Astrocyte of the cerebellum (primary cell): ENCODE measurements around the gene TMEM59L.
A peak's percentile ranks its signal among the peaks of the same experiment; 100 is the strongest.

Source experiments
- DNase-seq: peaks from one replicate; pipeline ENCODE4 v3.0.0-alpha.2; 2011; ENCODE audit warnings: low read depth
- H3K4me3 ChIP-seq: 2 replicates; pipeline ENCODE4 v1.5.1; 2011; ENCODE audit warnings: mild to moderate bottlenecking, low read depth, low read length, moderate library complexity
- CTCF ChIP-seq: IDR thresholded peaks from 2 replicates; pipeline ENCODE4 v1.5.1; 2012; ENCODE audit warnings: low read length, low read depth, moderate library complexity, mild to moderate bottlenecking; ENCODE audit errors: missing control alignments
- in situ Hi-C: cut with HindIII; loops from 2 replicates; pipeline ENCODE4 v1.10.0; 2017; ENCODE audit warnings: low sequenced_read_pairs

TMEM59L gene

GRCh38 chr19:18633321-18633720 is 20.7 kb downstream of the TMEM59L start:
- no peak overlapping the region for H3K4me3 ChIP-seq
- in situ Hi-C loops: no loop called here
- no peak for DNase-seq
- TF ChIP-seq CTCF: no peak

- in situ Hi-C loops: no loop called here
- no peak for TF ChIP-seq CTCF
- no peak for DNase-seq
Measured at GRCh38 chr19:18634612-18635297, 22.1 kb downstream of the TMEM59L start.

DNA sequence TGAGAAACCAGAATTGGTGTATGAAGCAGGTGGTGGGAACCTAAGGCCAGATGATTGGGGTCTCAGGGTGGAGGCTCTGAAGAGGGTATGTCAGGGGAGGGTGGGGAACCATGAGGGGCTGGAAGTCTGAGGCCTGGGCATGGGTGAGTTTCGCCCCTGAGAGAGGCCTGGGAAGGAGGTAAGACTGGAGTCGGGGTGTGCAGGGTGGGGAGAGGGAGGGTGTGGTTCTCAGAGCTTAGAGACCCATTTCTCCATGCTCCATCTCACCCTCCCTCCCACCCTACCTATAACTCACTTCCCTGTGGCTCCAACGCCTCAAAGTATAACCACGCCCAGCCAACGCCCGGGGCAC is 23.1 kb downstream of the TMEM59L start:
- no peak overlapping the region for H3K4me3 ChIP-seq
- in situ Hi-C loops: no loop called here
- DNase-seq: no peak
- TF ChIP-seq CTCF: no peak

More at GRCh38 chr19:18634612-18635297, 22.1 kb downstream of the TMEM59L start:
- H3K4me3 ChIP-seq: no peak overlapping the region

DNA sequence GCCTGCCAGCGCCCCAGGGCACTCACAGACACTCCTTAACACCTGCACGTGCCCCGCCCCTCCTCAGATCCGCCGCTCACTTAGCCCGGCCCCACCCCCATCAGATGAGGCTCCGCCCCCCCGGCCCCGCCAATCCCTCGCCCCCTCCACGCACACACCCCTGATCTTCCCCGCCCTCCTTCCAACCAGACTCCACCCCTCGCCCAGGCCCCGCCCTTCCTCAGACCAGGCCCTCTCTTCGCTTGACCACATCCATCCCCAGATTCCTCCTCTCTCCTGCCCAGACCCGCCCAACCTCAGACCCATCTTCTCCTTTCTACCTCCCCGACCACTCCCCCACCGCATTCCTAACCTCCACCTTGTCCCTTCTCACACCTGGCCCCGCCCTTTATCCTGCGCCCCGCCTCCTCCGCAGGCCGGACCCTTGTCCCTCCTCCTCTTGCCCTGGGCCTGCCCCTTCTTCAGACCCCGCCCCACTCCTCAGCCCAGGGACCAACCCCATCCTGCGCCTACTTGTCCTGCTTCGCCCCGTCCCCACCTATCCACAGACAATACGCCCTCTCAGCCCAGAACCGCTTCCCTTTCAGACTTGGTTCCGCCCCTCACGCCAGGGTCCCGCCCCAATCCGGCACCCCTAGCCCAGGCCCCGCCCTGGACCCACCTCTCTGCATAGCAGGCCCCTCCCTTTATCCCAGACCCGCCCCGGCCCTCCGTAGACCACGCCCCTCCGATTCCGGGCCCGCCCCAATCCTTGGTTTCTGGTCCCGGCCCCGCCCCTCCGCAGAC is 23.7 kb downstream of the TMEM59L start:
- peak; percentile 86 for DNase-seq
- peak overlapping the region; percentile 82 for H3K4me3 ChIP-seq
- no peak for TF ChIP-seq CTCF
- in situ Hi-C loops: no loop called here

DNA sequence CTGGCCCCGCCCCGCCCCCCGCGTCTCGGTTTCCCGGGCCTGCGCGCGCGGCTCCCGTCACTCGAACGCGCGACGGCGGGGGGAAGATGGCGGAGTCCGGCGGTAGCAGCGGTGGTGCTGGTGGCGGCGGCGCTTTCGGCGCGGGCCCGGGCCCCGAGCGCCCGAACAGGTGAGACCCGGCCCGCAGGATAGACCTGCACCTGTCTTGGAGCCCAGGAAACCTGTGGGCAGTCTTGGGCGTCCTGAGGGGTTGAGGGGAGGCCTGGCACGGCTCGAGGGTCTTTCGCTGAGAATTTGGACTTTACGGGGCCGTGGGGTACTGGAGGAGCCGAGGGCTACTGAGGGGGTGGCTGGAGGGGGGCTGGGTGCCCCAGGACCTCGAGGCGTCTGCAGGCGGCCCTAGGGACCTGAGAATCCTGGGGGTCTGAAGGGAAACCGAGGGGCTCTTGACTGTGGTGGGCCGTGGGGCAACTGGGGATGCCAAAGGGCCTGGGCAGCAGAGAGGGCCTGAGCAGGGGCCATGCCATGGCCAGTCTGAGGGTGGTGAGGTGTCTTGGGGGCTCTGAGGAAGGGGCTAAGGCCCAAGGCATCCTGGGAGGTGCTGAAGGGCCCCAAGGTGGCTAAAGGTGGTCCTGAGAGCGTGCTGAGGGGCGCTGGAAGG is 24.4 kb downstream of the TMEM59L start, which contains the start of gene KLHL26:
Gene KLHL26 (plus strand): TSS at position 60 of the 661 bp plus-strand sequence. CDS start 27 bp downstream, at position 87.
- DNase-seq: no peak
- peak within 1 kb of the TSS; percentile 82 for H3K4me3 ChIP-seq
- TF ChIP-seq CTCF: no peak
- in situ Hi-C loops: no loop called here
